Brain microvascular endothelial cell (primary cell): Measurements from ENCODE around the gene CEMIP2.
A peak's percentile ranks its signal among the peaks of the same experiment; 100 is the strongest.

ENCODE experiments used
- DNase-seq: peaks from one replicate; pipeline ENCODE4 v3.0.0-alpha.2; 2020
- H3K27ac ChIP-seq: fragments of 250-450 bp; sonication (Bioruptor Pico); 2 replicates; pipeline ENCODE4 v1.5.1; 2020; ENCODE audit warnings: mild to moderate bottlenecking, moderate library complexity
- H3K27me3 ChIP-seq: fragments of 250-450 bp; sonication (Bioruptor Pico); replicated peaks from 2 replicates; pipeline ENCODE4 v1.5.1; 2020; ENCODE audit warnings: mild to moderate bottlenecking
- H3K36me3 ChIP-seq: fragments of 250-450 bp; sonication (Bioruptor Pico); replicated peaks from 2 replicates; pipeline ENCODE4 v1.5.1; 2020; ENCODE audit warnings: mild to moderate bottlenecking
- H3K4me3 ChIP-seq: 2 replicates; pipeline ENCODE4 v1.5.1; 2011; ENCODE audit warnings: low read depth, mild to moderate bottlenecking, control low read depth, low read length, moderate library complexity
- CTCF ChIP-seq: IDR thresholded peaks from 2 replicates; pipeline ENCODE4 v1.5.1; 2011; ENCODE audit warnings: low read depth, mild to moderate bottlenecking, moderate library complexity, low read length, control low read depth, inconsistent platforms; ENCODE audit errors: missing control alignments
- in situ Hi-C: cut with HindIII; loops from 2 replicates; pipeline ENCODE4 v1.10.0; 2017; ENCODE audit warnings: low sequenced_read_pairs, low pct_ligation_motif_present

Gene CEMIP2

GRCh38 chr9:71795097-71795813, 26.9 kb upstream of the CEMIP2 start:
- no peak for TF ChIP-seq CTCF
- no peak for DNase-seq
- Histone ChIP-seq H3K27me3 (no peaks in the 10 kb centered on the region), H3K36me3 (no peaks in the 10 kb centered on the region), H3K27ac (no peak overlapping the region), H3K4me3 (no peak overlapping the region)
- in situ Hi-C loops: loop anchor here (25.0 kb wide), 1 partner anchor 483 kb away; no protein-coding TSS in a partner anchor

- H3K36me3 ChIP-seq: no peaks in the 10 kb centered on the region
- no peak overlapping the region for H3K4me3 ChIP-seq
- DNase-seq: peak; percentile 52
- H3K27ac ChIP-seq: peak overlapping the region; percentile 67
- no peaks in the 10 kb centered on the region for H3K27me3 ChIP-seq
- in situ Hi-C loops: loop anchor here (25.0 kb wide), 1 partner anchor 481 kb away; no protein-coding TSS in a partner anchor
- TF ChIP-seq CTCF: no peak
Measured at GRCh38 chr9:71793386-71794105, 25.2 kb upstream of the CEMIP2 start.

- in situ Hi-C loops: loop anchor here (25.0 kb wide), 1 partner anchor 480 kb away; no protein-coding TSS in a partner anchor
- DNase-seq: no peak
- no peak overlapping the region for H3K4me3 ChIP-seq
- H3K36me3 ChIP-seq: no peaks in the 10 kb centered on the region
- no peak for TF ChIP-seq CTCF
- no peak overlapping the region for H3K27ac ChIP-seq
- H3K27me3 ChIP-seq: no peaks in the 10 kb centered on the region
Measured at GRCh38 chr9:71791875-71792274, 23.6 kb upstream of the CEMIP2 start.

- in situ Hi-C loops: loop anchor here (25.0 kb wide), 1 partner anchor 478 kb away; no protein-coding TSS in a partner anchor
- Histone ChIP-seq H3K4me3 (no peak overlapping the region), H3K27me3 (no peaks in the 10 kb centered on the region), H3K27ac (no peak overlapping the region), H3K36me3 (no peaks in the 10 kb centered on the region)
- no peak for TF ChIP-seq CTCF
- no peak for DNase-seq
Measured at GRCh38 chr9:71790296-71790695, 22.0 kb upstream of the CEMIP2 start.

- Histone ChIP-seq H3K27ac (no peak overlapping the region), H3K36me3 (no peaks in the 10 kb centered on the region), H3K27me3 (no peaks in the 10 kb centered on the region), H3K4me3 (no peak overlapping the region)
- DNase-seq: peak; percentile 36
- no peak for TF ChIP-seq CTCF
- in situ Hi-C loops: loop anchor here (25.0 kb wide), 1 partner anchor 471 kb away; no protein-coding TSS in a partner anchor
Measured at GRCh38 chr9:71783120-71783523, 14.8 kb upstream of the CEMIP2 start.
